Panc1 (cell line): ENCODE data around the gene SMOC2. TPM values are rescaled to one million over a fixed set of nuclear protein-coding genes. Genes with fewer than 3 reads are reported as not detected.
A peak's percentile ranks its signal among the peaks of the same experiment; 100 is the strongest.

ENCODE experiments used
- ATAC-seq: fragments of 200-7000 bp; cut with Tn5 transposase; 2 replicates; pipeline ENCODE4 v1.9.1; 2020; ENCODE audit warnings: mild to moderate bottlenecking, moderate library complexity
- BruUV-seq: library from RNA; stranded (reverse); fragments of 400-500 nt; replicated peaks from 2 replicates; lab custom pipeline; 2021; lab: Mats Ljungman, UMichigan
- CTCF ChIA-PET: fragments of 300-600 bp; sonication (Branson Sonifier 250); formaldehyde crosslinking; loops from one replicate; lab custom pipeline; 2022; ENCODE audit warnings: antibody characterized with exemption; lab: Charles Lee
- POLR2A ChIA-PET: fragments of 300-600 bp; sonication (Branson Sonifier 250); formaldehyde crosslinking; loops from one replicate; lab custom pipeline; 2022; ENCODE audit warnings: antibody characterized with exemption; lab: Charles Lee
- DNase-seq: peaks from one replicate; pipeline ENCODE4 v3.0.0-alpha.2; 2010; ENCODE audit warnings: low read depth, low spot score
- H3K27ac ChIP-seq: 2 replicates; pipeline ENCODE4 v1.5.1; 2011; ENCODE audit warnings: mild to moderate bottlenecking, low read length, inconsistent platforms
- H3K27me3 ChIP-seq: fragments of 200-500 bp; sonication (Bioruptor generic); 2 replicates; pipeline ENCODE4 v1.6.0; 2014; ENCODE audit warnings: low read length, inconsistent platforms; ENCODE audit not compliant: control insufficient read depth, insufficient read depth
- H3K36me3 ChIP-seq: fragments of 200-500 bp; sonication (Bioruptor generic); 2 replicates; pipeline ENCODE4 v1.5.1; 2014; ENCODE audit warnings: inconsistent platforms, mild to moderate bottlenecking, low read length, moderate library complexity; ENCODE audit not compliant: control insufficient read depth, insufficient read depth
- H3K4me1 ChIP-seq: 2 replicates; pipeline ENCODE4 v1.5.1; 2011; ENCODE audit warnings: inconsistent platforms, mild to moderate bottlenecking, low read length, moderate library complexity; ENCODE audit not compliant: control insufficient read depth, insufficient read depth
- H3K4me3 ChIP-seq, 2 experiments: 2 replicates each; pipeline ENCODE4 v1.5.1; 2011 to 2012; ENCODE audit warnings: low read depth in 2 of 2, low read length in 2 of 2, mild to moderate bottlenecking in 2 of 2, inconsistent platforms in 1 of 2, moderate library complexity in 1 of 2
- H3K9me3 ChIP-seq: fragments of 200-500 bp; sonication (Bioruptor generic); 2 replicates; pipeline ENCODE4 v1.5.1; 2014; ENCODE audit warnings: low read depth, mild to moderate bottlenecking, inconsistent platforms, low read length, moderate library complexity; ENCODE audit not compliant: control insufficient read depth, insufficient read depth
- POLR2AphosphoS5 ChIP-seq: IDR thresholded peaks from 2 replicates; pipeline ENCODE4 v1.6.1; 2012; ENCODE audit warnings: mild to moderate bottlenecking, low read depth, low read length, moderate library complexity
- REST ChIP-seq, 2 experiments: IDR thresholded peaks; 2 replicates each; pipeline ENCODE4 v1.6.1; 2011 to 2012; ENCODE audit warnings: low read depth in 2 of 2, control low read depth in 1 of 2, low read length in 1 of 2, mild to moderate bottlenecking in 1 of 2, moderate library complexity in 1 of 2; ENCODE audit not compliant: insufficient read depth in 1 of 2
- SIN3A ChIP-seq: IDR thresholded peaks from 2 replicates; pipeline ENCODE4 v1.6.1; 2012; ENCODE audit warnings: low read depth, mild to moderate bottlenecking, low read length, moderate library complexity, borderline replicate concordance; ENCODE audit not compliant: insufficient read depth
- TCF7L2 ChIP-seq: IDR thresholded peaks from 2 replicates; pipeline ENCODE4 v1.6.1; 2011; ENCODE audit warnings: mild to moderate bottlenecking, low read depth, low read length, inconsistent platforms
- in situ Hi-C: cut with HindIII; loops from 2 replicates; pipeline ENCODE4 v1.10.0; 2016; ENCODE audit warnings: low sequenced_read_pairs, low pct_unique_long_range_greater_than_20kb
- intact Hi-C: fragments of 100-400 bp; cut with micrococcal nuclease; formaldehyde crosslinking; loops from one replicate; pipeline ENCODE4 v1.10.0; 2022; ENCODE audit not compliant: unreplicated experiment
- total RNA-seq: library from RNA; stranded (reverse); gene quantifications from one replicate; pipeline ENCODE4 v1.2.1, GENCODE V29; 2021; ENCODE audit not compliant: unreplicated experiment
- TF ChIP-seq, protein P1 (sequence below): fragments of 450-650 bp; IDR thresholded peaks from 2 replicates; pipeline ENCODE4 v1.5.1; 2017; ENCODE audit warnings: mild to moderate bottlenecking

The SMOC2 gene
- total RNA-seq, 1 experiment from 2014 or later = 0.13 TPM

DNA sequence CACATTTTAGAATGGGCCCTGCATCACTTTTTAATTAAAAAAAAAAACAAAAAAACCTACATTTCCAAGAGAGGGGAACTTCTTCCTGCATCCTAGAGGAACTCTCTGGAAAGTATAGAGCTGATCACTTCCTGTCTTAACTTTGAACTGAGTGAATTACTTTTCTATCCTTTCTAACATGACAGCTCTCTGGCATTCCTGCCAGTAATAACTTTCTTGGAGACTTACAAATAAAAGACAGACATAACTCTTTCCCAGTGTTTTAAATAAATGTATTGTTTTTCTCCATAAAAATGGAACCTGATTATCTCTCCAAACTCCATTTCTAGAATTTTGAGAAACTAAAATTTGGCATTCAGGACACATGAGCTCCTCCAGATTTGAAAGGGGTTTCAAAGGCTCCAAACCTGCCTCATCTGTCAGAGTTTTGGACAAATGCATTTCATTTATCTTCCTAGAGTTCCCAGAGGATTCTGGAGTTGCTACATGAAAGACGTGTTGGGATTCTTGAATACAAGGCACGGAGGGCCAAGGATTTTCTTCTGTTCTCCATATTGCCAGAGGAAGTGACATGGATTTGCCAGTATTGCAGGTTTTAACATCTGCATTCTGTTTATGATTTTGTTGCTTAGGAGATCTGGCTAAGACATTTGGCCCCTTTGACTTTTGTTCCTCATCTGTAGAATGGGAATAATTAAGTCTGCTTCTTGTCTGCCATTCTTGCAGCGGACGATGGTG is 2.0 kb upstream of the SMOC2 start:
- intact Hi-C loops = no loop called here
- BruUV-seq = no TSS peak
- no peaks in the 10 kb centered on the region for H3K9me3 ChIP-seq
- no peaks in the 10 kb centered on the region for H3K36me3 ChIP-seq
- TF ChIP-seq REST (IDR thresholded peaks at IDR 0.05; ENCODE audit: insufficient read depth in 1 of 2, low read depth in 2 of 2, low read length in 1 of 2) (no peak), SIN3A (no peak), POLR2AphosphoS5 (no peak), TCF7L2 (no peak)
- TF ChIP-seq, protein P1, sequence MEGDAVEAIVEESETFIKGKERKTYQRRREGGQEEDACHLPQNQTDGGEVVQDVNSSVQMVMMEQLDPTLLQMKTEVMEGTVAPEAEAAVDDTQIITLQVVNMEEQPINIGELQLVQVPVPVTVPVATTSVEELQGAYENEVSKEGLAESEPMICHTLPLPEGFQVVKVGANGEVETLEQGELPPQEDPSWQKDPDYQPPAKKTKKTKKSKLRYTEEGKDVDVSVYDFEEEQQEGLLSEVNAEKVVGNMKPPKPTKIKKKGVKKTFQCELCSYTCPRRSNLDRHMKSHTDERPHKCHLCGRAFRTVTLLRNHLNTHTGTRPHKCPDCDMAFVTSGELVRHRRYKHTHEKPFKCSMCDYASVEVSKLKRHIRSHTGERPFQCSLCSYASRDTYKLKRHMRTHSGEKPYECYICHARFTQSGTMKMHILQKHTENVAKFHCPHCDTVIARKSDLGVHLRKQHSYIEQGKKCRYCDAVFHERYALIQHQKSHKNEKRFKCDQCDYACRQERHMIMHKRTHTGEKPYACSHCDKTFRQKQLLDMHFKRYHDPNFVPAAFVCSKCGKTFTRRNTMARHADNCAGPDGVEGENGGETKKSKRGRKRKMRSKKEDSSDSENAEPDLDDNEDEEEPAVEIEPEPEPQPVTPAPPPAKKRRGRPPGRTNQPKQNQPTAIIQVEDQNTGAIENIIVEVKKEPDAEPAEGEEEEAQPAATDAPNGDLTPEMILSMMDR = no peak
- ChIA-PET CTCF (interaction anchor here (0.7 kb wide), 1 partner anchor 45 kb away, joined by 4 read pairs; no protein-coding TSS in a partner anchor), POLR2A (no interaction called here)
- H3K27ac ChIP-seq = no peak overlapping the region
- H3K27me3 ChIP-seq = peaks cover 51% of the 10 kb centered on the region
- H3K4me3 ChIP-seq = no peak overlapping the region
- DNase-seq (no peak), ATAC-seq (no peak)
- H3K4me1 ChIP-seq = no peaks in the 10 kb centered on the region
- in situ Hi-C loops = no loop called here

GRCh38 chr6:168439794-168440450 is 1.1 kb upstream of the SMOC2 start:
- Histone ChIP-seq H3K4me3 (no peak overlapping the region), H3K4me1 (no peaks in the 10 kb centered on the region), H3K9me3 (no peaks in the 10 kb centered on the region), H3K36me3 (no peaks in the 10 kb centered on the region), H3K27me3 (peaks cover 56% of the 10 kb centered on the region), H3K27ac (no peak overlapping the region)
- POLR2A ChIA-PET = no interaction called here
- BruUV-seq = no TSS peak
- TF ChIP-seq TCF7L2 = no peak
- DNase-seq (no peak), ATAC-seq (peak; percentile 32; the same call in 1 of the 2 replicates)
- CTCF ChIA-PET = no interaction called here
- in situ Hi-C loops = no loop called here
- intact Hi-C loops = no loop called here
